ENCODE results near the gene ELAVL1. TPM values are rescaled to one million over a fixed set of nuclear protein-coding genes. Genes with fewer than 3 reads are reported as not detected.

ELAVL1 gene
- total and polyA plus RNA-seq, 9 of the 15 experiments (the other 6 are each of a cell fraction or from before 2014, with no cell fraction given): 4.3 to 172 (median 69.2) TPM

GRCh38 chr19:7985481-7985911 lies 19.9 kb downstream of the ELAVL1 start:
- in situ Hi-C loops (cut with MboI) (no loop called here), intact Hi-C loops (cut with micrococcal nuclease) (no loop called here)
- ChIA-PET POLR2A (interaction anchor here (0.8 kb wide), 1 partner anchor 12 kb away, joined by 3 read pairs; no protein-coding TSS in a partner anchor), CTCF (ENCODE audit: low intra/inter-chr PET ratio) (no interaction called here)
- H2AFZ ChIP-seq (ENCODE audit: low read depth, low read length): no peak overlapping the region
- H3K9ac ChIP-seq (ENCODE audit: insufficient read depth in 1 of 2, low read depth in 2 of 2, low read length in 2 of 2): 0 out of 4 replicates have a peak overlapping the region, but pooled peaks of 1 of the 2 experiments have one; percentile 7
- no peak overlapping the region for H3K4me2 ChIP-seq (ENCODE audit: insufficient read depth, low read length)
- no peak for TF ChIP-seq YBX1 (IDR thresholded peaks at IDR 0.05)
- no peak for TF ChIP-seq USF2 (CRISPR knock-in tag; IDR thresholded peaks at IDR 0.05)
- no peak for TF ChIP-seq ZNF695 (CRISPR knock-in tag; IDR thresholded peaks at IDR 0.05)
- no peak for TF ChIP-seq ZNF311 (CRISPR knock-in tag; IDR thresholded peaks at IDR 0.05)
- peak; percentile 41; the same call in 1 of the 2 replicates for TF ChIP-seq POLR2G (IDR thresholded peaks at IDR 0.05; ENCODE audit: low read depth, low read length)
- H4K20me1 ChIP-seq (replicated peaks; ENCODE audit: control insufficient read depth, insufficient read depth, low read length): peaks cover 38% of the 10 kb centered on the region; the same call in 1 of the 2 replicates
- H3K27me3 ChIP-seq (ENCODE audit: control insufficient read depth in 2 of 2, insufficient read depth in 2 of 2, low read length in 2 of 2): no peaks in the 10 kb centered on the region
- H3K9me1 ChIP-seq (ENCODE audit: control insufficient read depth, insufficient read depth, low read length): peaks cover 3% of the 10 kb centered on the region
- no peak for DNase-seq (ENCODE audit: extremely low read depth in 1 of 4, low spot score in 3 of 4)
- WGBS (ENCODE audit: insufficient coverage, low coverage, missing lambda C conversion rate): 94% methylated on average over 6 of the region's 7 CpGs
- no TSS peak for BruUV-seq (replicated peaks)
- no peak for FAIRE-seq
- H3K4me1 ChIP-seq (replicated peaks in 1 of 2; ENCODE audit: control insufficient read depth in 2 of 2, insufficient read depth in 2 of 2, low read length in 2 of 2): peaks cover 12 to 35% of the 10 kb centered on the region in 2 experiments; a peak in 4 of 5 replicates
- H3K9me3 ChIP-seq (replicated peaks; ENCODE audit: control insufficient read depth, insufficient read depth, low read depth, low read length): no peaks in the 10 kb centered on the region; the same call in 1 of the 2 replicates
- peaks cover 75% of the 10 kb centered on the region for H3K79me2 ChIP-seq (ENCODE audit: control insufficient read depth, insufficient read depth, low read length)
- H3K36me3 ChIP-seq (ENCODE audit: control insufficient read depth, insufficient read depth, low read length): peaks cover 95% of the 10 kb centered on the region
- H3K27ac ChIP-seq (ENCODE audit: extremely low read depth, low read depth, low read length): no peak overlapping the region
- H3K4me3 ChIP-seq: no peak overlapping the region
- ATAC-seq: no peak
